Brain microvascular endothelial cell (primary cell): ENCODE results near the gene PALLD.
A peak's percentile ranks its signal among the peaks of the same experiment; 100 is the strongest.

Source experiments
- DNase-seq: peaks from one replicate; pipeline ENCODE4 v3.0.0-alpha.2; 2020
- H3K27ac ChIP-seq: fragments of 250-450 bp; sonication (Bioruptor Pico); 2 replicates; pipeline ENCODE4 v1.5.1; 2020; ENCODE audit warnings: mild to moderate bottlenecking, moderate library complexity
- H3K27me3 ChIP-seq: fragments of 250-450 bp; sonication (Bioruptor Pico); replicated peaks from 2 replicates; pipeline ENCODE4 v1.5.1; 2020; ENCODE audit warnings: mild to moderate bottlenecking
- H3K36me3 ChIP-seq: fragments of 250-450 bp; sonication (Bioruptor Pico); replicated peaks from 2 replicates; pipeline ENCODE4 v1.5.1; 2020; ENCODE audit warnings: mild to moderate bottlenecking
- H3K4me3 ChIP-seq: 2 replicates; pipeline ENCODE4 v1.5.1; 2011; ENCODE audit warnings: low read depth, mild to moderate bottlenecking, control low read depth, low read length, moderate library complexity
- in situ Hi-C: cut with HindIII; loops from 2 replicates; pipeline ENCODE4 v1.10.0; 2017; ENCODE audit warnings: low sequenced_read_pairs, low pct_ligation_motif_present
- TF ChIP-seq, protein P1 (sequence below): IDR thresholded peaks from 2 replicates; pipeline ENCODE4 v1.5.1; 2011; ENCODE audit warnings: low read depth, mild to moderate bottlenecking, moderate library complexity, low read length, control low read depth, inconsistent platforms; ENCODE audit errors: missing control alignments

PALLD gene

DNA sequence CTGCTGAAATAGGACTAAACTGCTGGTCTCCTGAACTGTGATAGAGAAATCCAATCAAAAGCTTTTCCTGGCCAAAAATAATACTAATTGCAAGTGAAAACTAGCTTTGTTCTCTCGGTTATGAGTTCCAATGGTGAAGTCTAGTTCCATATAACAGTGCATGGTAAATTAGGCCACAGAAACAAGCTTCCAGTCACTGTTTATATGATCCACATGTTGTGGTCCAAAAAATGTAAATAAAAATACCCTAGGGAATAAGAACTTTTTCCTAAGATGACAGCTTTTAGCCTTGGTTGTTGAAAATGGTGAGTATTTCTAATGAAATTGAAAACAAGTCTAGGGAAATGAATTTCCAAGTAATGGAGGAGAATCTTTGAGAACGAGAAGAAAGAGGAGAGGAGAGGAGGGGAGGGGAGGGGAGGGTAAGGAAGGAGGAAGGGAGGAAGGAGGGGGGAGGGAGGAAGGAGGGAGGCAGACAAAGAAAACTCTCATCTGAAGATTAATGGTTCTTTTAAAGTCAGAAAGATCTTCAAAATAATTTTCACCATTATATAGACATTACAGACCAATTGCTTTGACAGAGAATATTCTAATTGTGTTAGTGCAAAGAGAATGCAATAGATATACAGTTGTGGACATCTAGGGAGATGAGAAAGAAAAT lies 26.1 kb downstream of the PALLD start:
- Histone ChIP-seq H3K27me3 (no peaks in the 10 kb centered on the region), H3K36me3 (no peaks in the 10 kb centered on the region), H3K27ac (no peak overlapping the region), H3K4me3 (no peak overlapping the region)
- in situ Hi-C loops = no loop called here
- no peak for DNase-seq
- TF ChIP-seq, protein P1, sequence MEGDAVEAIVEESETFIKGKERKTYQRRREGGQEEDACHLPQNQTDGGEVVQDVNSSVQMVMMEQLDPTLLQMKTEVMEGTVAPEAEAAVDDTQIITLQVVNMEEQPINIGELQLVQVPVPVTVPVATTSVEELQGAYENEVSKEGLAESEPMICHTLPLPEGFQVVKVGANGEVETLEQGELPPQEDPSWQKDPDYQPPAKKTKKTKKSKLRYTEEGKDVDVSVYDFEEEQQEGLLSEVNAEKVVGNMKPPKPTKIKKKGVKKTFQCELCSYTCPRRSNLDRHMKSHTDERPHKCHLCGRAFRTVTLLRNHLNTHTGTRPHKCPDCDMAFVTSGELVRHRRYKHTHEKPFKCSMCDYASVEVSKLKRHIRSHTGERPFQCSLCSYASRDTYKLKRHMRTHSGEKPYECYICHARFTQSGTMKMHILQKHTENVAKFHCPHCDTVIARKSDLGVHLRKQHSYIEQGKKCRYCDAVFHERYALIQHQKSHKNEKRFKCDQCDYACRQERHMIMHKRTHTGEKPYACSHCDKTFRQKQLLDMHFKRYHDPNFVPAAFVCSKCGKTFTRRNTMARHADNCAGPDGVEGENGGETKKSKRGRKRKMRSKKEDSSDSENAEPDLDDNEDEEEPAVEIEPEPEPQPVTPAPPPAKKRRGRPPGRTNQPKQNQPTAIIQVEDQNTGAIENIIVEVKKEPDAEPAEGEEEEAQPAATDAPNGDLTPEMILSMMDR = no peak

DNA sequence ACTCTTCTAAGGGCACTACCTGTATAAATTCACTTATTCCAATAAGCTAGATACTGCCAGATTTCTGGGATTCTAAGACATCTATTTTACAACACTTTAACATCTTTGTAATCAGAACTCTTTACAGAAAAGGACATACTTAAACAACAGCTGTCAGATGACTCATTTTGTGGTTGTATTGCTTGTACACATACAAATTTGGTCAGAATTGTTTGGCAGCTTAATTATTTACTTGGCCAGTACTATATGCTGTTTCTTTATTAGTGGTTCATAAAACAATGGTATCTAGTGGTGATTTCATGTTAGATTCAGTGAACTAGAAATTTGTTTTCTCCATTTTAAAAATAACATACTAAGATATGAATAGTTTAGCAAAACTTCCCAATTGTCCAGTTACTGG lies 27.2 kb downstream of the PALLD start:
- H3K27me3 ChIP-seq = no peaks in the 10 kb centered on the region
- H3K4me3 ChIP-seq = no peak overlapping the region
- TF ChIP-seq, protein P1 = no peak
- no peak for DNase-seq
- H3K27ac ChIP-seq = no peak overlapping the region
- in situ Hi-C loops = no loop called here
- no peaks in the 10 kb centered on the region for H3K36me3 ChIP-seq

DNA sequence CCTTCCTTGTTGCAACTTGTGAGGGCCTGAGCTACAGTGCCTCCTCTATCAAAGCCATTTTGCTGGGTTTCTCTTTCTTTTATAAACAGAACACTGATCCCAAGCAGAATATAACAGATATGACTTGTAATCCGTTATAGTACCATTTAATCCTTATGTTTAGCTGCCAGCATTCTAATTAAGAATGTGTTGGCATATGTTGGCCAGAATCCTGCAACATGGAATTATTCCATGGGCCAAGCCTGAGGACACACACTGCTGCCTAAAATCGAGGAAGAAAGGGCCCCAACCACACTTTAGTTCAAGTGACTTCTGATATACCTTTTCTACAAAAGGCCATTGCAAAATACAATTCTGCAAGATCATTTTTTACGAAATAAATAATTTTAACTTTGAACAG lies 28.0 kb downstream of the PALLD start:
- in situ Hi-C loops = no loop called here
- H3K36me3 ChIP-seq = no peaks in the 10 kb centered on the region
- TF ChIP-seq, protein P1 = no peak
- H3K4me3 ChIP-seq = no peak overlapping the region
- H3K27ac ChIP-seq = no peak overlapping the region
- DNase-seq = no peak
- H3K27me3 ChIP-seq = no peaks in the 10 kb centered on the region

GRCh38 chr4:168527560-168527959 lies 30.7 kb downstream of the PALLD start:
- H3K4me3 ChIP-seq = no peak overlapping the region
- no peaks in the 10 kb centered on the region for H3K36me3 ChIP-seq
- no peak for DNase-seq
- peak overlapping the region; percentile 67 for H3K27ac ChIP-seq
- H3K27me3 ChIP-seq = no peaks in the 10 kb centered on the region
- in situ Hi-C loops = no loop called here
- TF ChIP-seq, protein P1 = no peak

DNA sequence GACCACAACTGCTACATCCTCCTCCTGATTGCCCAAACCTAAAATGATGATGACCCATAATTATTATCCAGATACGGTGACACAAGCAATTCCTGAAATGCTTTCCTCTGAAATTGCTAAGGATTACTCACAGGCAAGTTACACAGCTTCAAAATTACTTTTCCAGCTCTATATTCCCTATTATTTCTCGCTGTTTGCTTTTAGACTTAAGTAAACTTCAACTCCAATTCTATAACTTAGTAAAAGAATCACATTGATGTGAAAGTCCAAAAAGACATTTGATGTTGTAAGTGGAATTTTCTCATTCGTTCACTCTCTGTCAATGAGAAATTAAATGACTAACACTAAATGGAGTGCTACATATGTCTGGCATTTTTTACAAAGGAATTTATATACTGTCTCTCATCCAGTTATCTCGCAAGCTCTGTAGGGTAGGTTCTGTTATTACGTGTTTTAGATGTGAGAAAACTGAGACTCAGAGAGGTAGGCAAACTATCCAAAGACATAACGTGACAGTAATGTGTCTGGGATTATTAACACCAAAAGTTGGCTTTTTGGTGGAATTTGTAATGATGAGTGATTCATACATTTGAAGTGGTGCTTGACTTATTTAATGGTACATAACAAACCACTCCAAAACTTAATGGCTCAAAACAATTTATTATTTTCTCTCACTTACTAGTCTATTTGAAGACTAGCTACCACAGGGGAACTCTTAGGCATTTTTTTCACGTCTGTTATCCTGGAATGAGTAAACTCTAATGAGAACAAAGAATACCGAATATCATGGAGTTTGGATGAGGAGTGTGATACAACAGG lies 31.5 kb downstream of the PALLD start:
- TF ChIP-seq, protein P1 = no peak
- peak overlapping the region; percentile 67 for H3K27ac ChIP-seq
- no peaks in the 10 kb centered on the region for H3K27me3 ChIP-seq
- peak; percentile 54 for DNase-seq
- no peaks in the 10 kb centered on the region for H3K36me3 ChIP-seq
- in situ Hi-C loops = no loop called here
- no peak overlapping the region for H3K4me3 ChIP-seq
